Prostate gland (tissue), 2 donors: Measurements from ENCODE around the gene WFS1.
A peak's percentile ranks its signal among the peaks of the same experiment; 100 is the strongest.

ENCODE experiments used
- POLR2A ChIP-seq: fragments of 450-650 bp; IDR thresholded peaks from one replicate; pipeline ENCODE4 v1.6.1; 2016; ENCODE audit warnings: antibody characterized with exemption, mild to moderate bottlenecking
- TF ChIP-seq, protein P1 (sequence below), 4 experiments: fragments of 200-600 bp in 2 of 4; fragments of 450-650 bp in 2 of 4; sonication (generic) in 2 of 4; IDR thresholded peaks; 1 replicate in 3 of 4; 2 replicates in 1 of 4; pipeline ENCODE4 v1.5.1; 2016 to 2019; ENCODE audit warnings: antibody characterized with exemption in 4 of 4, mild to moderate bottlenecking in 2 of 4, moderate library complexity in 2 of 4

- TF ChIP-seq, protein P1, sequence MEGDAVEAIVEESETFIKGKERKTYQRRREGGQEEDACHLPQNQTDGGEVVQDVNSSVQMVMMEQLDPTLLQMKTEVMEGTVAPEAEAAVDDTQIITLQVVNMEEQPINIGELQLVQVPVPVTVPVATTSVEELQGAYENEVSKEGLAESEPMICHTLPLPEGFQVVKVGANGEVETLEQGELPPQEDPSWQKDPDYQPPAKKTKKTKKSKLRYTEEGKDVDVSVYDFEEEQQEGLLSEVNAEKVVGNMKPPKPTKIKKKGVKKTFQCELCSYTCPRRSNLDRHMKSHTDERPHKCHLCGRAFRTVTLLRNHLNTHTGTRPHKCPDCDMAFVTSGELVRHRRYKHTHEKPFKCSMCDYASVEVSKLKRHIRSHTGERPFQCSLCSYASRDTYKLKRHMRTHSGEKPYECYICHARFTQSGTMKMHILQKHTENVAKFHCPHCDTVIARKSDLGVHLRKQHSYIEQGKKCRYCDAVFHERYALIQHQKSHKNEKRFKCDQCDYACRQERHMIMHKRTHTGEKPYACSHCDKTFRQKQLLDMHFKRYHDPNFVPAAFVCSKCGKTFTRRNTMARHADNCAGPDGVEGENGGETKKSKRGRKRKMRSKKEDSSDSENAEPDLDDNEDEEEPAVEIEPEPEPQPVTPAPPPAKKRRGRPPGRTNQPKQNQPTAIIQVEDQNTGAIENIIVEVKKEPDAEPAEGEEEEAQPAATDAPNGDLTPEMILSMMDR (IDR thresholded peaks at IDR 0.05), result peak; percentile 27 to 52 (median 38)
- no peak for TF ChIP-seq POLR2A
Measured at GRCh38 chr4:6331018-6331417, 61.4 kb downstream of the WFS1 start.
